Pancreas (tissue), 10 donors: ENCODE results near the gene GPR15LG. TPM values are rescaled to one million over a fixed set of nuclear protein-coding genes. Genes with fewer than 3 reads are reported as not detected.
"Not testable (repeated sequence)": the region's sequence is repeated elsewhere in the genome, so short reads cannot be mapped to it uniquely, and the experiment has no call there.

Source experiments
- ATAC-seq, 4 donors: fragments of 200-7000 bp; cut with Tn5 transposase; one replicate each; pipeline versions ENCODE4 v1.8.0 to v1.9.1; 2020; ENCODE audit warnings: mild to moderate bottlenecking in 4 of 4, moderate library complexity in 4 of 4
- DNase-seq, 6 donors: peaks; one replicate each; pipeline ENCODE4 v3.0.0-alpha.2; 2020
- FAIRE-seq: peaks from 2 replicates; lab custom pipeline; 2012; peaks lifted over from hg19 to GRCh38; lab: Jason Lieb, UNC
- H3K27ac ChIP-seq, 4 donors: fragments of 200-600 bp; sonication (generic); 1 replicate in 3 of 4; 2 replicates in 1 of 4; pipeline versions ENCODE4 v1.5.0 to v1.8.0; 2020
- H3K27me3 ChIP-seq, 4 donors: fragments of 200-600 bp; one replicate each; pipeline ENCODE4 v1.8.0; 2021
- H3K36me3 ChIP-seq, 3 donors: fragments of 200-600 bp; sonication (generic) in 1 of 3; one replicate each; pipeline versions ENCODE4 v1.5.0 to v1.8.0; 2020 to 2021
- H3K4me1 ChIP-seq, 3 donors: fragments of 200-600 bp; one replicate each; pipeline ENCODE4 v1.8.0; 2021
- H3K4me3 ChIP-seq, 4 donors: fragments of 200-600 bp; sonication (generic) in 2 of 4; one replicate each; pipeline versions ENCODE4 v1.5.0 to v1.8.0; 2020 to 2021
- H3K9me3 ChIP-seq, 4 donors: fragments of 200-600 bp; one replicate each; pipeline ENCODE4 v1.8.0; 2021
- WGBS, 2 donors: extraction: QIAGEN DNeasy Blood & Tissue Kit; methylation state at CpG; one replicate each; pipeline ENCODE4 v1.1.7; 2013; 5-methylcytosine and 5-hydroxymethylcytosine counted together
- intact Hi-C, 3 donors: fragments of 100-400 bp; cut with DNase I; formaldehyde crosslinking; loops; one replicate each; pipeline versions ENCODE4 v1.11.1 to v1.14.2; 2022
- polyA plus RNA-seq, 2 donors: library from polyadenylated mRNA; stranded (reverse); fragments of 200-250 nt; gene quantifications; one replicate each; pipeline ENCODE4 v1.2.3, GENCODE V29; 2013
- total RNA-seq, 6 donors: library from RNA; stranded (reverse); fragmentation: NEBNext Ultra II Directional in 4 of 6; extraction: Animal tissue kit (Norgen Biotek cat#: 25700) in 4 of 6; gene quantifications; one replicate each; pipeline versions ENCODE4 v1.2.1 to v1.2.4, GENCODE V29; 2021 to 2023
- TF ChIP-seq, protein P1 (sequence below), 4 donors: fragments of 200-600 bp; sonication (generic) in 3 of 4; IDR thresholded peaks; one replicate each; pipeline versions ENCODE4 v1.5.0 to v1.8.0; 2021; ENCODE audit warnings: antibody characterized with exemption in 4 of 4
- donor health status: healthy with polysubstance abuse.
- donor health status: DM: no; HTN: no; CAD: no; lungs with moderate emphysema.
- donor health status: DM: no; HTN: no; CAD: no.
- donor health status: control.
- donor health status: control.
- donor health status: Bipolar disorder and iron deficiency.
- donor health status: DM: yes; HTN: yes; CAD: no.
- donor health status: DM: no; HTN: no; CAD: no.
- donor health status: DM: no; HTN: no; CAD: no.
- donor health status: DM: yes; HTN: yes; CAD: no.

The GPR15LG gene
- total RNA-seq = under 1 TPM in 1 of 6 donors, not detected in 5; 0.32 TPM
- under 1 TPM; 0.09 to 0.23 TPM for polyA plus RNA-seq

DNA sequence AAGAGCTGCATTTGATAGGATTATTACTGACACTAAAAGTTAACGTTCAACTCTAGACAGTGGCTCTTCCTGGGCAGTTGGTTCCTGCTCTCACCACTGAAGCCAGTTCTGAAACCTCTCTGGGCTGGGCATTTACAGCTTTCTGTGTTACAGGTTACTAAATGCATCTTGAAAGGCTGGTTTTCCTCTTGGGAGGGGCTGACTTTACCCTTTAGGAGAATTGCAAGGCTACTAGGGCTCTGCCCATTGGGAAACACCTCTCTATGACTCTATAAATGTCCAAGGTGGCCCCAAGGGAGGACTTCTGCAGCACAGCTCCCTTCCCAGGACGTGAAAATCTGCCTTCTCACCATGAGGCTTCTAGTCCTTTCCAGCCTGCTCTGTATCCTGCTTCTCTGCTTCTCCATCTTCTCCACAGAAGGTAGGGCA is at the start of gene GPR15LG:
TSS of gene GPR15LG (plus strand) at position 301 of the 429 bp plus-strand sequence. CDS start at position 352, 51 bp downstream.
- H3K27ac ChIP-seq = no peak within 1 kb of the TSS
- 64 to 66% methylated on average over 2 of the region's 2 CpGs for WGBS, 2 donors
- FAIRE-seq (no peak), DNase-seq (no peak), ATAC-seq (no peak)
- intact Hi-C loops = no loop called here
- TF ChIP-seq, protein P1, sequence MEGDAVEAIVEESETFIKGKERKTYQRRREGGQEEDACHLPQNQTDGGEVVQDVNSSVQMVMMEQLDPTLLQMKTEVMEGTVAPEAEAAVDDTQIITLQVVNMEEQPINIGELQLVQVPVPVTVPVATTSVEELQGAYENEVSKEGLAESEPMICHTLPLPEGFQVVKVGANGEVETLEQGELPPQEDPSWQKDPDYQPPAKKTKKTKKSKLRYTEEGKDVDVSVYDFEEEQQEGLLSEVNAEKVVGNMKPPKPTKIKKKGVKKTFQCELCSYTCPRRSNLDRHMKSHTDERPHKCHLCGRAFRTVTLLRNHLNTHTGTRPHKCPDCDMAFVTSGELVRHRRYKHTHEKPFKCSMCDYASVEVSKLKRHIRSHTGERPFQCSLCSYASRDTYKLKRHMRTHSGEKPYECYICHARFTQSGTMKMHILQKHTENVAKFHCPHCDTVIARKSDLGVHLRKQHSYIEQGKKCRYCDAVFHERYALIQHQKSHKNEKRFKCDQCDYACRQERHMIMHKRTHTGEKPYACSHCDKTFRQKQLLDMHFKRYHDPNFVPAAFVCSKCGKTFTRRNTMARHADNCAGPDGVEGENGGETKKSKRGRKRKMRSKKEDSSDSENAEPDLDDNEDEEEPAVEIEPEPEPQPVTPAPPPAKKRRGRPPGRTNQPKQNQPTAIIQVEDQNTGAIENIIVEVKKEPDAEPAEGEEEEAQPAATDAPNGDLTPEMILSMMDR (IDR thresholded peaks at IDR 0.05) = no peak
- no peaks in the 10 kb centered on the region for H3K27me3 ChIP-seq
- H3K4me3 ChIP-seq = no peak within 1 kb of the TSS
- no peaks in the 10 kb centered on the region for H3K9me3 ChIP-seq
- H3K36me3 ChIP-seq = no peaks in the 10 kb centered on the region
- no peaks in the 10 kb centered on the region for H3K4me1 ChIP-seq

DNA sequence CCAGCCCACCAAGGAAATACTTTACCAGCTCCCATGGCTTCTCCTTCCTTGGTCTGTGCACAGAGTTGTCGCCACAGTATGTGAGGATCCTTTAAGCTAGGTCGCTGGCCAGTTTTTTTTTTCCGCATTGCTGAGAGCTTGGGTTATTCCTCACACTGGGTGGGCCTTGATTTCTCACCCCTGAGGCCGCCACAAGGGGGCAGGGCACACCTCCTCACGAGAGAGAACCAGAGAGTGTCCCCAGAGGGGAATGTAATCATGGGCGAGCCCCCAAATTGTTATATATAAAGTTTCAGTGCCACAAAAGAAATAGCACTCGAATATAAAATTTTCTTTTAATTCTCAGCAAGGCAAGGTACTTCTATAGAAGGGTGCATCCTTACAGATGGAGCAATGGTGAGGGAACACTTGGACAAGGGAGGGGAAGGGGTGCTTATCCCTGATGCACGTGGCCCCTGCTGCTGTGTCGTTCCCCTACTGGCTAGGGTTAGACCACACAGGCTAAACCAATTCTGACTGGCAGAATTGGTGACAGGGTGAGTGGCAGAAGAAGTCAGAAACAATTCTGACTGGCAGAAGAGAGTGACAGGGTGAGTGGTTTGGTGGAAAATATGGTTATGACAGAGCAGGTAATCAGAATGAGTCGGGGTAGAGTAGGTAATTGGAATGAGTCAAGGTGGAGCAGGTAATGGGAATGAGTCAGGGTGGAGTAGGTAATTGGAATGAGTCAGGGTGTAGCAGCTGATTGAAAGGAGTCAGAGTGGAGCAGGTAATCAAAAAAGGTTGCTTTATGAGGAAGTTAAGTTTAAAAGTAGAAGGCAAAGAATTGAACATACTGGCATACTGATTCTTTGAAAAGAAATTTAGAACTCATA is 47.5 kb upstream of the GPR15LG start:
- not testable (repeated sequence) for ATAC-seq
- 74 to 81% methylated on average over 10 of the region's 10 CpGs for WGBS, 2 donors

DNA sequence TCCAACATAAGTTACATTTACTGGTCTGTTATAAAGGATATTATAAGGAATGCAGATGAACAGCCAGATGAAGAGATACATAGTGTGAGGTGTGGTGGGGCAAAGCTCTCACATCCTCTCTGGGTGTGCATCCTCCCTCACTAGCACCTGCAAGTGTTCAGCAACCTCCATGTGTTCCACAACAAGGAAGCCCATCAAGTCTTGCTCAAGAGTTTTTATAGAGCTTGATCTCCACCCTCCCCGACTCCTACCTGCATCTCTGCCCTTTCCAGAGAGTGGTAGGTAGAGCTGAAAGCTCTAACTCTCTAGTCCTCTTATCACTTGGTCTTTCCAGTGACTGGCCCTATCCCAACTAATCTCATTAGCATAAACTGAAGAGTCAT is 46.8 kb upstream of the GPR15LG start:
- DNase-seq (no peak), ATAC-seq (no peak), FAIRE-seq (no peak)
- intact Hi-C loops = no loop called here
- H3K9me3 ChIP-seq = no peaks in the 10 kb centered on the region
- no peaks in the 10 kb centered on the region for H3K27me3 ChIP-seq
- H3K4me1 ChIP-seq = no peaks in the 10 kb centered on the region
- whole genome bisulfite sequencing, 2 donors = 61 to 62% methylated on average over 1 of the region's 1 CpG
- TF ChIP-seq, protein P1 (IDR thresholded peaks at IDR 0.05) = no peak
- H3K4me3 ChIP-seq = no peak overlapping the region
- no peaks in the 10 kb centered on the region for H3K36me3 ChIP-seq
- no peak overlapping the region for H3K27ac ChIP-seq

More for the DNA sequence above, 47.5 kb upstream of the GPR15LG start:
- intact Hi-C loops, H3K36me3 ChIP-seq, H3K27ac ChIP-seq, H3K4me3 ChIP-seq, DNase-seq, H3K27me3 ChIP-seq, FAIRE-seq, H3K4me1 ChIP-seq, H3K9me3 ChIP-seq: not testable (repeated sequence)

DNA sequence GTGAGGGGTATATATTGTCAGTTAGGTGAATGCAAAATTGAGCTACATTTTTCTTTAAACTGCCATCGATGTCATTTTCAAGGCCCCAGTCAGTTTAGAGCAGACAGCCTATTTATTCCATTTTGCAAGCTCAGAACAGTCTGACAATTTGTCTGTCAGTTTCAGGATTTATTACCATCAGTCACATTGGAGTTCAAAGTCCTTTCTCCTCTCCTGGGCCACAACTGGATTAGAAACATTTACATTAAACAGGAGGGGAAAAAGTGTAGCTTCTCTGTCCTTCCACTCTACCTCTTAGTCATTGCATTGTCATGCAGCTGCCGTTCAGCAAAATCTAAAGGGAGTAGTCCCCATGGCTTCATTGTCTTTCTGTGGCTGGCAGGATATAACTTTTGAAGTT is 37.8 kb upstream of the GPR15LG start:
- TF ChIP-seq, protein P1 (IDR thresholded peaks at IDR 0.05) = no peak
- H3K36me3 ChIP-seq = no peaks in the 10 kb centered on the region
- intact Hi-C loops = no loop called here
- H3K9me3 ChIP-seq = no peaks in the 10 kb centered on the region
- FAIRE-seq (no peak), DNase-seq (no peak), ATAC-seq (no peak)
- H3K4me1 ChIP-seq = peaks cover 0 to 6% (median 6%) of the 10 kb centered on the region in 3 donors
- H3K4me3 ChIP-seq = no peak overlapping the region
- 22 to 25% methylated on average over 2 of the region's 2 CpGs for WGBS, 2 donors
- no peak overlapping the region for H3K27ac ChIP-seq
- H3K27me3 ChIP-seq = no peaks in the 10 kb centered on the region

DNA sequence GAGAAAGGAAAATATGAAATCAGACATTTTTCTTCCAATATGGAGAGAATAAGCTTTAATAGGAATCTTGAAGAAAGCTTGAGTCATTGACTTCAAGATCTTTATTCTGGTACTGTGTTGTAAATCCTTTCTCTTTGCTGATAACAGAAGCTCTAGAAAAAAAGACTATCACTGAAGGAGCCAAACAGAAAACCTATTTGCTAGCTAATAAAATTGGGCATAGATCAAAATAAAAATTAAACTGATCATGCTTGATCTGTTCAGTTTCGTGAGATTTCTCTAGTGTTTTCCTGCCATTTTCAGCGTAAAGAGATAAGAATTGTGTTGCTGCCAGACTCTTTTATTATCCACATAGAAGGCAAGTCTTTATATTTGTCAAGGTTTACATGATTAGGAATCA is 35.8 kb upstream of the GPR15LG start:
- 80 to 85% methylated on average over 2 of the region's 2 CpGs for WGBS, 2 donors
- no peak for FAIRE-seq

More for the DNA sequence above, 35.8 kb upstream of the GPR15LG start:
- no peak overlapping the region for H3K4me3 ChIP-seq
- no peak overlapping the region for H3K27ac ChIP-seq
- DNase-seq (no peak), ATAC-seq (no peak)
- no peaks in the 10 kb centered on the region for H3K27me3 ChIP-seq
- H3K9me3 ChIP-seq = no peaks in the 10 kb centered on the region
- H3K4me1 ChIP-seq = peaks cover 6 to 10% (median 9%) of the 10 kb centered on the region in 3 donors
- TF ChIP-seq, protein P1 (IDR thresholded peaks at IDR 0.05) = no peak
- intact Hi-C loops = no loop called here
- peaks cover 0 to 12% (median 0%) of the 10 kb centered on the region in 3 donors for H3K36me3 ChIP-seq
